Subcutaneous adipose tissue (tissue), 4 donors: ENCODE results near the gene DCBLD1. TPM values are rescaled to one million over a fixed set of nuclear protein-coding genes. Genes with fewer than 3 reads are reported as not detected.

Experiments used
- total RNA-seq, 4 donors: library from RNA; depleted of rRNA; stranded (reverse); fragments of >200 nt; gene quantifications; one replicate each; pipeline ENCODE4 v1.1.0, GENCODE V29; 2016
- TF ChIP-seq, protein P1 (sequence below): fragments of 450-650 bp; IDR thresholded peaks from one replicate; pipeline ENCODE4 v1.5.1; 2016; ENCODE audit warnings: low read depth, mild to moderate bottlenecking, control low read depth, antibody characterized with exemption, moderate library complexity

DCBLD1 gene
- total RNA-seq, 4 donors from 2014 or later = 8.8 to 22.2 (median 18.6) TPM

- TF ChIP-seq, protein P1, sequence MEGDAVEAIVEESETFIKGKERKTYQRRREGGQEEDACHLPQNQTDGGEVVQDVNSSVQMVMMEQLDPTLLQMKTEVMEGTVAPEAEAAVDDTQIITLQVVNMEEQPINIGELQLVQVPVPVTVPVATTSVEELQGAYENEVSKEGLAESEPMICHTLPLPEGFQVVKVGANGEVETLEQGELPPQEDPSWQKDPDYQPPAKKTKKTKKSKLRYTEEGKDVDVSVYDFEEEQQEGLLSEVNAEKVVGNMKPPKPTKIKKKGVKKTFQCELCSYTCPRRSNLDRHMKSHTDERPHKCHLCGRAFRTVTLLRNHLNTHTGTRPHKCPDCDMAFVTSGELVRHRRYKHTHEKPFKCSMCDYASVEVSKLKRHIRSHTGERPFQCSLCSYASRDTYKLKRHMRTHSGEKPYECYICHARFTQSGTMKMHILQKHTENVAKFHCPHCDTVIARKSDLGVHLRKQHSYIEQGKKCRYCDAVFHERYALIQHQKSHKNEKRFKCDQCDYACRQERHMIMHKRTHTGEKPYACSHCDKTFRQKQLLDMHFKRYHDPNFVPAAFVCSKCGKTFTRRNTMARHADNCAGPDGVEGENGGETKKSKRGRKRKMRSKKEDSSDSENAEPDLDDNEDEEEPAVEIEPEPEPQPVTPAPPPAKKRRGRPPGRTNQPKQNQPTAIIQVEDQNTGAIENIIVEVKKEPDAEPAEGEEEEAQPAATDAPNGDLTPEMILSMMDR = no peak
These were observed 9.1 kb upstream of the DCBLD1 start for GRCh38 chr6:117473401-117473800.

- TF ChIP-seq, protein P1 = no peak
These were observed 4.3 kb upstream of the DCBLD1 start for GRCh38 chr6:117477988-117478852.

DNA sequence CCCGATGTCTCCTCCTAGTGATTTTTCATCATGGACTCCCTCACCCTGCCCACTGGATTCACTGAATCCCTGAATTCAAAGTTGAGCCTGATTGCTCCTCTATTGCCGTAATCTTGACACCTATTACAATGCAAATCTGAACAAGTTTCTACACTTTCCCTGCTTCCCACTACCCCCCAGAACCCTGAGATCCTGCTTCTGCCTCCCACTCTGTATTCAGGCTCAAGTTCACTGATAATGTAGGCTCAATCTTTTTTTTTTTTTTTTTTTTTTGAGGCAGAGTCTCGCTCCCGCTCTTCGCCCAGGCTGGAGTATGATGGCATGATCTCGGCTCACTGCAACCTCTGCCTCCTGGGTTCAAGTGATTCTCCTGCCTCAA is 3.6 kb upstream of the DCBLD1 start:
- TF ChIP-seq, protein P1 = no peak

DNA sequence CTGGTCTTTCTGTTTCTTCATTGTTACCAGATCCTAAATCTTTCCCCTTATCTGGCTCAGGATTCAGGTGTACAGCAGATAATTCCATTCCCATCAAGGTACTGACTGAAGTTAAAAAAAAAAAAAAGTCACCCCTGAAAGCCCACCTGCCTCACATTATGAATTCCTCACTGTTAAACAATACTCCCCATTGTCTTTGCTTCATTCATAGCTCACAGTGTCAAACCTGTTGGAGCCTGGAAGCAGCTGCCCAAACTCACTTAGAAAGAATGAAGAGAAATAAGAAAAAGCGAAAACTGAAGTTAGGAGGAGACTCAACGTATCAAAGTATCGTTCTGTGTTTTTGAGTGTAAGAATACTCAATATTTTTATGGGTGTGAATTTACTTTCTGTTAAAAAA is 1.8 kb upstream of the DCBLD1 start:
- TF ChIP-seq, protein P1 = no peak

GRCh38 chr6:117481278-117481925 is 1.1 kb upstream of the DCBLD1 start:
- TF ChIP-seq, protein P1 = no peak

DNA sequence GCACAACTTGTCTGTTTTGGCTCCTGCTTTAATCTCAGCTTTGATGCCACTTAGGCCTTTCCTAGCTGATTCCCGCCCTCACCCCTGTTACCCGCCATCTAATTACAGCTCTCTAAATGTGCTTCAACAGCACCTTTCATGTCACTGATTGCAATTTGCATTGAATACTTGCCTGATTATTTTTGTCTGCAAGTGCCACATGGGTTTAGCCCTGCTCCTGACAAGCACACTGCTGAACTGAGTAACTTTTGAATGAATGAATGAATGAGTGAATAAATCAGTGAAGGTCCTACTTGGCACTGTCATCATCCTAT is 591 bp upstream of the DCBLD1 start:
- TF ChIP-seq, protein P1 = no peak

GRCh38 chr6:117483004-117483644 is 650 bp downstream of the DCBLD1 start:
- TF ChIP-seq, protein P1 = no peak
